HEK293 (cell line): ENCODE measurements around the gene PSG2.
"Not testable (repeated sequence)": the region's sequence is repeated elsewhere in the genome, so short reads cannot be mapped to it uniquely, and the experiment has no call there.

ENCODE experiments used
- GLI4 ChIP-seq: fragments of 450-650 bp; formaldehyde crosslinking; IDR thresholded peaks from 2 replicates; pipeline ENCODE4 v1.5.1; 2016; ENCODE audit warnings: missing biosample characterization, missing genetic modification characterization
- GLIS2 ChIP-seq: fragments of 450-650 bp; formaldehyde crosslinking; IDR thresholded peaks from 2 replicates; pipeline ENCODE4 v1.5.1; 2016; ENCODE audit warnings: missing biosample characterization, missing genetic modification characterization
- HOXC10 ChIP-seq: sonication (generic); formaldehyde crosslinking; IDR thresholded peaks from 2 replicates; pipeline ENCODE4 v1.8.1; 2023; ENCODE audit warnings: mild to moderate bottlenecking, missing genetic modification reagents
- KLF9 ChIP-seq: fragments of 450-650 bp; formaldehyde crosslinking; IDR thresholded peaks from 2 replicates; pipeline ENCODE4 v1.5.1; 2016; ENCODE audit warnings: missing biosample characterization, missing genetic modification characterization, low read depth
- SETDB1 ChIP-seq: IDR thresholded peaks from one replicate; pipeline ENCODE4 v1.6.1; 2017; ENCODE audit warnings: mild to moderate bottlenecking, low read length, moderate library complexity, mixed read lengths; ENCODE audit not compliant: insufficient read length
- ZNF174 ChIP-seq: fragments of 450-650 bp; formaldehyde crosslinking; IDR thresholded peaks from 2 replicates; pipeline ENCODE4 v1.5.0; 2017; ENCODE audit warnings: missing biosample characterization, mild to moderate bottlenecking, missing genetic modification characterization
- ZNF626 ChIP-seq: fragments of 450-650 bp; sonication (Bioruptor Pico); formaldehyde crosslinking; IDR thresholded peaks from 2 replicates; pipeline ENCODE4 v1.5.1; 2018; ENCODE audit warnings: missing biosample characterization, missing genetic modification characterization, inconsistent platforms
- ZNF629 ChIP-seq: fragments of 450-650 bp; formaldehyde crosslinking; IDR thresholded peaks from 2 replicates; pipeline ENCODE4 v1.5.1; 2017; ENCODE audit warnings: missing biosample characterization, missing genetic modification characterization
- TF ChIP-seq, protein P1 (sequence below): fragments of 450-650 bp; formaldehyde crosslinking; IDR thresholded peaks from 2 replicates; pipeline ENCODE4 v1.5.1; 2016; ENCODE audit warnings: missing biosample characterization, missing genetic modification characterization, borderline replicate concordance
- TF ChIP-seq, protein P2 (sequence below): fragments of 450-650 bp; formaldehyde crosslinking; IDR thresholded peaks from 2 replicates; pipeline ENCODE4 v1.5.1; 2016; ENCODE audit warnings: missing biosample characterization, missing genetic modification characterization
- TF ChIP-seq, protein P3 (sequence below): fragments of 450-650 bp; formaldehyde crosslinking; IDR thresholded peaks from 2 replicates; pipeline ENCODE4 v1.5.1; 2016; ENCODE audit warnings: missing biosample characterization, missing genetic modification characterization
- TF ChIP-seq, protein P4 (sequence below): fragments of 450-650 bp; formaldehyde crosslinking; conservative IDR thresholded peaks from 2 replicates; pipeline ENCODE4 v1.5.1; 2016; ENCODE audit warnings: low read depth, missing biosample characterization, missing genetic modification characterization
- TF ChIP-seq, protein P5 (sequence below): fragments of 450-650 bp; formaldehyde crosslinking; IDR thresholded peaks from 2 replicates; pipeline ENCODE4 v1.5.1; 2016; ENCODE audit warnings: missing biosample characterization, missing genetic modification characterization

DNA sequence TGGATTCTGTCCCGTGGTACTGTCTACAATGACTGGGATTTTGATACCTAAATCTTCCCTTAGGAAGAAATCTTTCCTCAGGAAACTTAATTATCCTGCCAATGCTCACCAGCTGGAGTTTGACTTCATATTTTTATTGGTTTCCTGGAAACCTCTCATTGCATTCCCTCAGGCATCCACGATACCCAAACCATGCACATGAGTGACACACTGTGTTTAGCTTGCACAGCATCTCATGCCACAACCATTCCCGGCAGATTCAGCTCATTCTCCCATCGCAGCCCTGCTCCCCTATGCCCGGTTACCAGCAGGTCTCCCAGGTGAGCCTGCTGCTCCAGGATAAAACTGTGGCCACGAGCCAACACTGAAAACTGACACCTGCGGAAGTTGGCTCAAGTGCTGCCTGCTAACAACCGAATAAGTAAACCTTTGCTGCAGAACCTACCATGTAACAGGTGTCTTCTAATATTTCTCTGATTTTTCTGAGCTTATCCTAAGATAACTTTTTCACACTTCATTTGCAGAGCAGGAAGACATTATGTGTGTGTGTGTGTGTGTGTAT lies 48.9 kb upstream of the PSG2 start:
- TF ChIP-seq GLIS2 (tag by site-specific recombination); HOXC10 (CRISPR knock-in tag); SETDB1; ZNF629; KLF9 (tag by site-specific recombination); ZNF174 (tag by site-specific recombination); GLI4 (tag by site-specific recombination); ZNF626: not testable (repeated sequence)
- TF ChIP-seq, protein P1, sequence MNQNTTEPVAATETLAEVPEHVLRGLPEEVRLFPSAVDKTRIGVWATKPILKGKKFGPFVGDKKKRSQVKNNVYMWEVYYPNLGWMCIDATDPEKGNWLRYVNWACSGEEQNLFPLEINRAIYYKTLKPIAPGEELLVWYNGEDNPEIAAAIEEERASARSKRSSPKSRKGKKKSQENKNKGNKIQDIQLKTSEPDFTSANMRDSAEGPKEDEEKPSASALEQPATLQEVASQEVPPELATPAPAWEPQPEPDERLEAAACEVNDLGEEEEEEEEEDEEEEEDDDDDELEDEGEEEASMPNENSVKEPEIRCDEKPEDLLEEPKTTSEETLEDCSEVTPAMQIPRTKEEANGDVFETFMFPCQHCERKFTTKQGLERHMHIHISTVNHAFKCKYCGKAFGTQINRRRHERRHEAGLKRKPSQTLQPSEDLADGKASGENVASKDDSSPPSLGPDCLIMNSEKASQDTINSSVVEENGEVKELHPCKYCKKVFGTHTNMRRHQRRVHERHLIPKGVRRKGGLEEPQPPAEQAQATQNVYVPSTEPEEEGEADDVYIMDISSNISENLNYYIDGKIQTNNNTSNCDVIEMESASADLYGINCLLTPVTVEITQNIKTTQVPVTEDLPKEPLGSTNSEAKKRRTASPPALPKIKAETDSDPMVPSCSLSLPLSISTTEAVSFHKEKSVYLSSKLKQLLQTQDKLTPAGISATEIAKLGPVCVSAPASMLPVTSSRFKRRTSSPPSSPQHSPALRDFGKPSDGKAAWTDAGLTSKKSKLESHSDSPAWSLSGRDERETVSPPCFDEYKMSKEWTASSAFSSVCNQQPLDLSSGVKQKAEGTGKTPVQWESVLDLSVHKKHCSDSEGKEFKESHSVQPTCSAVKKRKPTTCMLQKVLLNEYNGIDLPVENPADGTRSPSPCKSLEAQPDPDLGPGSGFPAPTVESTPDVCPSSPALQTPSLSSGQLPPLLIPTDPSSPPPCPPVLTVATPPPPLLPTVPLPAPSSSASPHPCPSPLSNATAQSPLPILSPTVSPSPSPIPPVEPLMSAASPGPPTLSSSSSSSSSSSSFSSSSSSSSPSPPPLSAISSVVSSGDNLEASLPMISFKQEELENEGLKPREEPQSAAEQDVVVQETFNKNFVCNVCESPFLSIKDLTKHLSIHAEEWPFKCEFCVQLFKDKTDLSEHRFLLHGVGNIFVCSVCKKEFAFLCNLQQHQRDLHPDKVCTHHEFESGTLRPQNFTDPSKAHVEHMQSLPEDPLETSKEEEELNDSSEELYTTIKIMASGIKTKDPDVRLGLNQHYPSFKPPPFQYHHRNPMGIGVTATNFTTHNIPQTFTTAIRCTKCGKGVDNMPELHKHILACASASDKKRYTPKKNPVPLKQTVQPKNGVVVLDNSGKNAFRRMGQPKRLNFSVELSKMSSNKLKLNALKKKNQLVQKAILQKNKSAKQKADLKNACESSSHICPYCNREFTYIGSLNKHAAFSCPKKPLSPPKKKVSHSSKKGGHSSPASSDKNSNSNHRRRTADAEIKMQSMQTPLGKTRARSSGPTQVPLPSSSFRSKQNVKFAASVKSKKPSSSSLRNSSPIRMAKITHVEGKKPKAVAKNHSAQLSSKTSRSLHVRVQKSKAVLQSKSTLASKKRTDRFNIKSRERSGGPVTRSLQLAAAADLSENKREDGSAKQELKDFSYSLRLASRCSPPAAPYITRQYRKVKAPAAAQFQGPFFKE (tag by site-specific recombination): not testable (repeated sequence)
- TF ChIP-seq, protein P2, sequence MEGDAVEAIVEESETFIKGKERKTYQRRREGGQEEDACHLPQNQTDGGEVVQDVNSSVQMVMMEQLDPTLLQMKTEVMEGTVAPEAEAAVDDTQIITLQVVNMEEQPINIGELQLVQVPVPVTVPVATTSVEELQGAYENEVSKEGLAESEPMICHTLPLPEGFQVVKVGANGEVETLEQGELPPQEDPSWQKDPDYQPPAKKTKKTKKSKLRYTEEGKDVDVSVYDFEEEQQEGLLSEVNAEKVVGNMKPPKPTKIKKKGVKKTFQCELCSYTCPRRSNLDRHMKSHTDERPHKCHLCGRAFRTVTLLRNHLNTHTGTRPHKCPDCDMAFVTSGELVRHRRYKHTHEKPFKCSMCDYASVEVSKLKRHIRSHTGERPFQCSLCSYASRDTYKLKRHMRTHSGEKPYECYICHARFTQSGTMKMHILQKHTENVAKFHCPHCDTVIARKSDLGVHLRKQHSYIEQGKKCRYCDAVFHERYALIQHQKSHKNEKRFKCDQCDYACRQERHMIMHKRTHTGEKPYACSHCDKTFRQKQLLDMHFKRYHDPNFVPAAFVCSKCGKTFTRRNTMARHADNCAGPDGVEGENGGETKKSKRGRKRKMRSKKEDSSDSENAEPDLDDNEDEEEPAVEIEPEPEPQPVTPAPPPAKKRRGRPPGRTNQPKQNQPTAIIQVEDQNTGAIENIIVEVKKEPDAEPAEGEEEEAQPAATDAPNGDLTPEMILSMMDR: not testable (repeated sequence)
- TF ChIP-seq, protein P3, sequence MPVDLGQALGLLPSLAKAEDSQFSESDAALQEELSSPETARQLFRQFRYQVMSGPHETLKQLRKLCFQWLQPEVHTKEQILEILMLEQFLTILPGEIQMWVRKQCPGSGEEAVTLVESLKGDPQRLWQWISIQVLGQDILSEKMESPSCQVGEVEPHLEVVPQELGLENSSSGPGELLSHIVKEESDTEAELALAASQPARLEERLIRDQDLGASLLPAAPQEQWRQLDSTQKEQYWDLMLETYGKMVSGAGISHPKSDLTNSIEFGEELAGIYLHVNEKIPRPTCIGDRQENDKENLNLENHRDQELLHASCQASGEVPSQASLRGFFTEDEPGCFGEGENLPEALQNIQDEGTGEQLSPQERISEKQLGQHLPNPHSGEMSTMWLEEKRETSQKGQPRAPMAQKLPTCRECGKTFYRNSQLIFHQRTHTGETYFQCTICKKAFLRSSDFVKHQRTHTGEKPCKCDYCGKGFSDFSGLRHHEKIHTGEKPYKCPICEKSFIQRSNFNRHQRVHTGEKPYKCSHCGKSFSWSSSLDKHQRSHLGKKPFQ (tag by site-specific recombination): not testable (repeated sequence)
- TF ChIP-seq, protein P4, sequence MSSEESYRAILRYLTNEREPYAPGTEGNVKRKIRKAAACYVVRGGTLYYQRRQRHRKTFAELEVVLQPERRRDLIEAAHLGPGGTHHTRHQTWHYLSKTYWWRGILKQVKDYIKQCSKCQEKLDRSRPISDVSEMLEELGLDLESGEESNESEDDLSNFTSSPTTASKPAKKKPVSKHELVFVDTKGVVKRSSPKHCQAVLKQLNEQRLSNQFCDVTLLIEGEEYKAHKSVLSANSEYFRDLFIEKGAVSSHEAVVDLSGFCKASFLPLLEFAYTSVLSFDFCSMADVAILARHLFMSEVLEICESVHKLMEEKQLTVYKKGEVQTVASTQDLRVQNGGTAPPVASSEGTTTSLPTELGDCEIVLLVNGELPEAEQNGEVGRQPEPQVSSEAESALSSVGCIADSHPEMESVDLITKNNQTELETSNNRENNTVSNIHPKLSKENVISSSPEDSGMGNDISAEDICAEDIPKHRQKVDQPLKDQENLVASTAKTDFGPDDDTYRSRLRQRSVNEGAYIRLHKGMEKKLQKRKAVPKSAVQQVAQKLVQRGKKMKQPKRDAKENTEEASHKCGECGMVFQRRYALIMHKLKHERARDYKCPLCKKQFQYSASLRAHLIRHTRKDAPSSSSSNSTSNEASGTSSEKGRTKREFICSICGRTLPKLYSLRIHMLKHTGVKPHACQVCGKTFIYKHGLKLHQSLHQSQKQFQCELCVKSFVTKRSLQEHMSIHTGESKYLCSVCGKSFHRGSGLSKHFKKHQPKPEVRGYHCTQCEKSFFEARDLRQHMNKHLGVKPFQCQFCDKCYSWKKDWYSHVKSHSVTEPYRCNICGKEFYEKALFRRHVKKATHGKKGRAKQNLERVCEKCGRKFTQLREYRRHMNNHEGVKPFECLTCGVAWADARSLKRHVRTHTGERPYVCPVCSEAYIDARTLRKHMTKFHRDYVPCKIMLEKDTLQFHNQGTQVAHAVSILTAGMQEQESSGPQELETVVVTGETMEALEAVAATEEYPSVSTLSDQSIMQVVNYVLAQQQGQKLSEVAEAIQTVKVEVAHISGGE (tag by site-specific recombination): not testable (repeated sequence)
- TF ChIP-seq, protein P5, sequence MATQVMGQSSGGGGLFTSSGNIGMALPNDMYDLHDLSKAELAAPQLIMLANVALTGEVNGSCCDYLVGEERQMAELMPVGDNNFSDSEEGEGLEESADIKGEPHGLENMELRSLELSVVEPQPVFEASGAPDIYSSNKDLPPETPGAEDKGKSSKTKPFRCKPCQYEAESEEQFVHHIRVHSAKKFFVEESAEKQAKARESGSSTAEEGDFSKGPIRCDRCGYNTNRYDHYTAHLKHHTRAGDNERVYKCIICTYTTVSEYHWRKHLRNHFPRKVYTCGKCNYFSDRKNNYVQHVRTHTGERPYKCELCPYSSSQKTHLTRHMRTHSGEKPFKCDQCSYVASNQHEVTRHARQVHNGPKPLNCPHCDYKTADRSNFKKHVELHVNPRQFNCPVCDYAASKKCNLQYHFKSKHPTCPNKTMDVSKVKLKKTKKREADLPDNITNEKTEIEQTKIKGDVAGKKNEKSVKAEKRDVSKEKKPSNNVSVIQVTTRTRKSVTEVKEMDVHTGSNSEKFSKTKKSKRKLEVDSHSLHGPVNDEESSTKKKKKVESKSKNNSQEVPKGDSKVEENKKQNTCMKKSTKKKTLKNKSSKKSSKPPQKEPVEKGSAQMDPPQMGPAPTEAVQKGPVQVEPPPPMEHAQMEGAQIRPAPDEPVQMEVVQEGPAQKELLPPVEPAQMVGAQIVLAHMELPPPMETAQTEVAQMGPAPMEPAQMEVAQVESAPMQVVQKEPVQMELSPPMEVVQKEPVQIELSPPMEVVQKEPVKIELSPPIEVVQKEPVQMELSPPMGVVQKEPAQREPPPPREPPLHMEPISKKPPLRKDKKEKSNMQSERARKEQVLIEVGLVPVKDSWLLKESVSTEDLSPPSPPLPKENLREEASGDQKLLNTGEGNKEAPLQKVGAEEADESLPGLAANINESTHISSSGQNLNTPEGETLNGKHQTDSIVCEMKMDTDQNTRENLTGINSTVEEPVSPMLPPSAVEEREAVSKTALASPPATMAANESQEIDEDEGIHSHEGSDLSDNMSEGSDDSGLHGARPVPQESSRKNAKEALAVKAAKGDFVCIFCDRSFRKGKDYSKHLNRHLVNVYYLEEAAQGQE (tag by site-specific recombination): not testable (repeated sequence)
